ENCODE data around the gene CACUL1.

Gene CACUL1

DNA sequence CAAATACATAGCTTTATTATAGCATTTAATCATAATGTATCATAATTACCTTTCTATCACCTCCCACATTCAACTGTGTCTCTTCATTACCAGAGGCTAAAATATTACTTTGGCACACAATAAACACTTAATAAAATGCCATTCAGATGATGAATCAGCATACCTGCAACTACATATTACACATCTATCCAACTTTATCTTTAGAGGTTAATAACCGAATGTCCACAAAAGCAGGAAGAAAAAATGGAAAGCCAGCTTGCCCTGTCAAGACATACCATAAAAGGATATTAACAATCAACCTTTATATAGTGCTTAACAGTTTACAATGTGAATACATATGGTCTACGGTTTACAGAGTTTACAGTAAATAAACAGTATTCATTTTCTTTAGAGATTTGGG is 12.7 kb downstream of the CACUL1 start:
- Histone ChIP-seq H3K27ac (ENCODE audit: low read length) (no peak overlapping the region), H3K4me2 (ENCODE audit: low read length) (no peak overlapping the region), H4K20me1 (ENCODE audit: insufficient read depth, low read length) (peaks cover 43% of the 10 kb centered on the region), H3K4me1 (ENCODE audit: low read length) (peaks cover 6% of the 10 kb centered on the region), H3K79me2 (ENCODE audit: low read length) (peaks cover 86% of the 10 kb centered on the region), H3K4me3 (ENCODE audit: low read length) (no peak overlapping the region), H3K9ac (ENCODE audit: low read length) (no peak overlapping the region), H3K9me3 (ENCODE audit: insufficient read depth, low read length) (no peaks in the 10 kb centered on the region), H3K36me3 (replicated peaks; ENCODE audit: low read depth, low read length) (no peaks in the 10 kb centered on the region), H3K27me3 (ENCODE audit: low read depth, low read length) (no peaks in the 10 kb centered on the region), H2AFZ (ENCODE audit: low read depth, low read length) (no peak overlapping the region)
- TF ChIP-seq, protein P1, sequence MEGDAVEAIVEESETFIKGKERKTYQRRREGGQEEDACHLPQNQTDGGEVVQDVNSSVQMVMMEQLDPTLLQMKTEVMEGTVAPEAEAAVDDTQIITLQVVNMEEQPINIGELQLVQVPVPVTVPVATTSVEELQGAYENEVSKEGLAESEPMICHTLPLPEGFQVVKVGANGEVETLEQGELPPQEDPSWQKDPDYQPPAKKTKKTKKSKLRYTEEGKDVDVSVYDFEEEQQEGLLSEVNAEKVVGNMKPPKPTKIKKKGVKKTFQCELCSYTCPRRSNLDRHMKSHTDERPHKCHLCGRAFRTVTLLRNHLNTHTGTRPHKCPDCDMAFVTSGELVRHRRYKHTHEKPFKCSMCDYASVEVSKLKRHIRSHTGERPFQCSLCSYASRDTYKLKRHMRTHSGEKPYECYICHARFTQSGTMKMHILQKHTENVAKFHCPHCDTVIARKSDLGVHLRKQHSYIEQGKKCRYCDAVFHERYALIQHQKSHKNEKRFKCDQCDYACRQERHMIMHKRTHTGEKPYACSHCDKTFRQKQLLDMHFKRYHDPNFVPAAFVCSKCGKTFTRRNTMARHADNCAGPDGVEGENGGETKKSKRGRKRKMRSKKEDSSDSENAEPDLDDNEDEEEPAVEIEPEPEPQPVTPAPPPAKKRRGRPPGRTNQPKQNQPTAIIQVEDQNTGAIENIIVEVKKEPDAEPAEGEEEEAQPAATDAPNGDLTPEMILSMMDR (IDR thresholded peaks at IDR 0.05; ENCODE audit: low read depth, low read length), result no peak
- TF ChIP-seq EZH2phosphoT487 (IDR thresholded peaks at IDR 0.05; ENCODE audit: low read depth), result no peak

DNA sequence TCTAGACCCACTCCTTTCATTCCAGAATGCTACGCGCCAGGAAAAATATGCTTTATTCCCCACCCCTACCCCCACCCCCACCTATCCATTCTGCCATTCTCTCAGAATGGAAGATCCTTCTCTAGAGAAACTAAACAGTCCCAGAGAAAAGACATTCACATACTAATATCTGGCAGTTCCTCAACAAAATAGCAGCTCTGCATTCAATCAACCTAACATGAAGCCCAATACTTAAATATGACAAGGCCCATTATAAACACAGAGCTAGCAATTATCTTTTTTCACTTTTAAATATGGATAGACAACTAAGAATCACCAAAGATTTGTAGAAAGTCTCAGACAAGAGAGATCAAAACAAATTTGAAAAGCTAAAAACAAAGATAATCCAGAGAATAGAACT is 16.4 kb downstream of the CACUL1 start:
- H3K9me3 ChIP-seq (ENCODE audit: insufficient read depth, low read length), result no peaks in the 10 kb centered on the region
- H4K20me1 ChIP-seq (ENCODE audit: insufficient read depth, low read length), result peaks cover 48% of the 10 kb centered on the region
- no peaks in the 10 kb centered on the region for H3K36me3 ChIP-seq (replicated peaks; ENCODE audit: low read depth, low read length)
- no peak overlapping the region for H3K4me2 ChIP-seq (ENCODE audit: low read length)
- no peak overlapping the region for H3K27ac ChIP-seq (ENCODE audit: low read length)
- no peak overlapping the region for H3K4me3 ChIP-seq (ENCODE audit: low read length)
- peaks cover 6% of the 10 kb centered on the region for H3K4me1 ChIP-seq (ENCODE audit: low read length)
- H3K79me2 ChIP-seq (ENCODE audit: low read length), result peaks cover 86% of the 10 kb centered on the region
- H2AFZ ChIP-seq (ENCODE audit: low read depth, low read length), result no peak overlapping the region
- H3K27me3 ChIP-seq (ENCODE audit: low read depth, low read length), result no peaks in the 10 kb centered on the region
- TF ChIP-seq, protein P1 (IDR thresholded peaks at IDR 0.05; ENCODE audit: low read depth, low read length), result no peak
- TF ChIP-seq EZH2phosphoT487 (IDR thresholded peaks at IDR 0.05; ENCODE audit: low read depth), result no peak
- no peak overlapping the region for H3K9ac ChIP-seq (ENCODE audit: low read length)

- Histone ChIP-seq H3K4me3 (ENCODE audit: low read length) (no peak overlapping the region), H3K9ac (ENCODE audit: low read length) (no peak overlapping the region), H3K4me1 (ENCODE audit: low read length) (peaks cover 6% of the 10 kb centered on the region), H3K27me3 (ENCODE audit: low read depth, low read length) (no peaks in the 10 kb centered on the region), H3K4me2 (ENCODE audit: low read length) (no peak overlapping the region), H3K27ac (ENCODE audit: low read length) (no peak overlapping the region), H3K79me2 (ENCODE audit: low read length) (peaks cover 85% of the 10 kb centered on the region), H3K36me3 (replicated peaks; ENCODE audit: low read depth, low read length) (no peaks in the 10 kb centered on the region), H4K20me1 (ENCODE audit: insufficient read depth, low read length) (peaks cover 48% of the 10 kb centered on the region), H3K9me3 (ENCODE audit: insufficient read depth, low read length) (no peaks in the 10 kb centered on the region), H2AFZ (ENCODE audit: low read depth, low read length) (no peak overlapping the region)
- no peak for TF ChIP-seq EZH2phosphoT487 (IDR thresholded peaks at IDR 0.05; ENCODE audit: low read depth)
- TF ChIP-seq, protein P1 (IDR thresholded peaks at IDR 0.05; ENCODE audit: low read depth, low read length), result no peak
These were observed 17.0 kb downstream of the CACUL1 start for GRCh38 chr10:118737603-118738302.

DNA sequence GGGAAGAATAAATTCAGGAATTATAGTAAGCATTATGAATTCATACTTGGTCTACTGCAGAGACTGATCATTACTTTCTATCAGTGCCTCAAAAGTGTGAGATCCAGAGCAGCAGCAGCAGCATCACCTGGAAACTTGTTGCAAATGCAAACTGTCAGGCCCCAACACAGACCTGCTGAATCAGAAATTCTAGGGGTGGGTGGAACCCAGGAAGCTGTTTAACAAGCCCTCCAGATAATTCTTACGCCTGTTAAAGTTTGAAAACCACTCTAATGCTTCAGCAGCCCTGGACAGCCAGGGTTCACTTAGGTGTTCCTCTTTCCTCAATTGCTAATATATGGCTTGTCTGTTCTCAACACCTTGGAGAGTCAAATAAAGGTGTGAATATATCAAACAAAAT is 19.5 kb downstream of the CACUL1 start:
- Histone ChIP-seq H3K4me2 (ENCODE audit: low read length) (no peak overlapping the region), H3K4me1 (ENCODE audit: low read length) (peaks cover 6% of the 10 kb centered on the region), H3K9ac (ENCODE audit: low read length) (no peak overlapping the region)

More for the DNA sequence above, 19.5 kb downstream of the CACUL1 start:
- Histone ChIP-seq H3K27ac (ENCODE audit: low read length) (no peak overlapping the region), H3K27me3 (ENCODE audit: low read depth, low read length) (no peaks in the 10 kb centered on the region), H3K36me3 (replicated peaks; ENCODE audit: low read depth, low read length) (no peaks in the 10 kb centered on the region), H3K9me3 (ENCODE audit: insufficient read depth, low read length) (no peaks in the 10 kb centered on the region), H3K4me3 (ENCODE audit: low read length) (no peak overlapping the region), H2AFZ (ENCODE audit: low read depth, low read length) (no peak overlapping the region), H4K20me1 (ENCODE audit: insufficient read depth, low read length) (peaks cover 51% of the 10 kb centered on the region; the same call in 1 of the 2 replicates), H3K79me2 (ENCODE audit: low read length) (peaks cover 90% of the 10 kb centered on the region)
- TF ChIP-seq EZH2phosphoT487 (IDR thresholded peaks at IDR 0.05; ENCODE audit: low read depth), result no peak
- TF ChIP-seq, protein P1 (IDR thresholded peaks at IDR 0.05; ENCODE audit: low read depth, low read length), result no peak

All from OCI-LY3 (cell line).